ENCODE data around the gene ZBTB24. TPM values are rescaled to one million over a fixed set of nuclear protein-coding genes. Genes with fewer than 3 reads are reported as not detected.

The ZBTB24 gene
- total RNA-seq, 4 donors from 2014 or later: 3.0 to 7.8 (median 5.7) TPM

DNA sequence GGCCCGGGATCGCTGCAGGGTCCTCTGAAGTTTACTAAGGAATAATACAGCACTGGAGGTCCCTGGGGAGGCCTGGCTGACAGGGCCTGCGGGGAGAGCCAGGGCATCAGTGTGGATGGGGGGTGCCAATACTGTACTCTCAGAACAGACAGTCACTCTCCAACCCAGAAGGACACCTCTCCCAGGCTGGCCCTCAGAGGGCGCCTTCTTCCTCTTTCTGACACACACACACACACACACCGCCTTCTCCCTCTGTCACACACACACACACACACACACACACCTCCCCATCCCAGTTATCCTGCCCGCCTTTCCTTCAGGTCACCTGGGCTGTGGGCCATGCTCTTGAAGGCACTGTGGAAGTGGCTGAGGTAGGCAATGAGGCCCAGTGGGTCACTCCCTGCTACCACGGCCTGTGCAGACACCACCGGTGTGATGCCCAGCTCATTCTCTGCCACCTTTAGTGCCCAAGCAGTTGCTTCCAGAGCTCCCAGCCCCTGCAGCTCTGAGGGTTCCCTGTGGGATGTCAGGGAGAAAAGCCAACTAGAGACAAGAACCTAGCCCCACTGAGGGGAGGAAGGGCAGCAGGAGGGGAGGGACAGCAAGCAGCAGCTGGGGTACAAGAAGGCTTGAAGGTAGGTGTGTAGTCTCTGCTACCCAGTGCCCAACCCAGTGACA lies 35.0 kb downstream of the ZBTB24 start:
- no peak overlapping the region for H3K27ac ChIP-seq
- H3K9me3 ChIP-seq: no peaks in the 10 kb centered on the region
- intact Hi-C loops (cut with DNase I; ENCODE audit: low total_unique reads): loop anchor here (1.0 kb wide), 1 partner anchor 31 kb away; no protein-coding TSS in a partner anchor
- H3K4me3 ChIP-seq: no peak overlapping the region
- WGBS, 2 donors (ENCODE audit: low coverage in 1 of 2): 78% methylated on average over 8 of the region's 8 CpGs; no CpG with 5 or more reads in 1 of the 2 donors
- no peaks in the 10 kb centered on the region for H3K27me3 ChIP-seq
- H3K4me1 ChIP-seq: peaks cover 0 to 7% (median 0%) of the 10 kb centered on the region in 4 donors
- in situ Hi-C loops (cut with MboI; ENCODE audit: low pct_ligation_motif_present in 1 of 4, low pct_unique_long_range_greater_than_20kb in 1 of 4, low sequenced_read_pairs in 3 of 4): loop anchor here in 1 of 4 donors (25.0 kb wide), 1 partner anchor 239 kb away; the partner anchor contains the start of genes AK9 and FIG4
- TF ChIP-seq, protein P1, sequence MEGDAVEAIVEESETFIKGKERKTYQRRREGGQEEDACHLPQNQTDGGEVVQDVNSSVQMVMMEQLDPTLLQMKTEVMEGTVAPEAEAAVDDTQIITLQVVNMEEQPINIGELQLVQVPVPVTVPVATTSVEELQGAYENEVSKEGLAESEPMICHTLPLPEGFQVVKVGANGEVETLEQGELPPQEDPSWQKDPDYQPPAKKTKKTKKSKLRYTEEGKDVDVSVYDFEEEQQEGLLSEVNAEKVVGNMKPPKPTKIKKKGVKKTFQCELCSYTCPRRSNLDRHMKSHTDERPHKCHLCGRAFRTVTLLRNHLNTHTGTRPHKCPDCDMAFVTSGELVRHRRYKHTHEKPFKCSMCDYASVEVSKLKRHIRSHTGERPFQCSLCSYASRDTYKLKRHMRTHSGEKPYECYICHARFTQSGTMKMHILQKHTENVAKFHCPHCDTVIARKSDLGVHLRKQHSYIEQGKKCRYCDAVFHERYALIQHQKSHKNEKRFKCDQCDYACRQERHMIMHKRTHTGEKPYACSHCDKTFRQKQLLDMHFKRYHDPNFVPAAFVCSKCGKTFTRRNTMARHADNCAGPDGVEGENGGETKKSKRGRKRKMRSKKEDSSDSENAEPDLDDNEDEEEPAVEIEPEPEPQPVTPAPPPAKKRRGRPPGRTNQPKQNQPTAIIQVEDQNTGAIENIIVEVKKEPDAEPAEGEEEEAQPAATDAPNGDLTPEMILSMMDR (IDR thresholded peaks at IDR 0.05): no peak
- TF ChIP-seq POLR2A (IDR thresholded peaks at IDR 0.05): no peak
- TF ChIP-seq POLR2AphosphoS5 (IDR thresholded peaks at IDR 0.05): no peak
- no peak for TF ChIP-seq EP300 (IDR thresholded peaks at IDR 0.05; ENCODE audit: low read depth)
- no peak for DNase-seq
- H3K36me3 ChIP-seq: no peaks in the 10 kb centered on the region

DNA sequence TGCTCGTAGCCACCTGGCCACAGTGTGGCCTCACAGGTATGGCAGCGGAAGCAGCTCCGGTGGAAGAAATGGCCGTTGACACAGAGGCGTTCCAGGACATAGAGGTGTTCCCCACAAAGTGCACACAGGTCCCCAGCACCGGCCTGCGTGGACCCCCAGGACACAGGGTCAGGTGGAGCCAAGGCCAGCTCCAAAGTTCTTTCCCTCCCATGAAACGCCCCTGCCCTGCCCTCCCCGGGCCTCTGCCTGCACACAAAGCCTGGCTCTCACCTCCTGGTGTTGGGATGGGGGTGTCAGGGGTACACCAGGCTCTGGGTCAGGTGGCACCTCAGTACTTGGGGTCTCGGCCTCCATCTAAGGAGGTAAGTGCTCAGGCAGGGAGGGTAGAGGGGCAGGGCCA lies 35.9 kb downstream of the ZBTB24 start:
- 79% methylated on average over 10 of the region's 10 CpGs; no CpG with 5 or more reads in 1 of the 2 donors for WGBS, 2 donors (ENCODE audit: low coverage in 1 of 2)
- Histone ChIP-seq H3K36me3 (no peaks in the 10 kb centered on the region), H3K4me1 (peaks cover 0 to 11% (median 1%) of the 10 kb centered on the region in 4 donors), H3K9me3 (no peaks in the 10 kb centered on the region), H3K27me3 (no peaks in the 10 kb centered on the region), H3K27ac (no peak overlapping the region), H3K4me3 (no peak overlapping the region)
- TF ChIP-seq EP300 (IDR thresholded peaks at IDR 0.05; ENCODE audit: low read depth) (no peak), POLR2AphosphoS5 (IDR thresholded peaks at IDR 0.05) (no peak), POLR2A (IDR thresholded peaks at IDR 0.05) (no peak)
- TF ChIP-seq, protein P1 (IDR thresholded peaks at IDR 0.05): no peak
- intact Hi-C loops (cut with DNase I; ENCODE audit: low total_unique reads): no loop called here
- DNase-seq: no peak
- in situ Hi-C loops (cut with MboI; ENCODE audit: low pct_ligation_motif_present in 1 of 4, low pct_unique_long_range_greater_than_20kb in 1 of 4, low sequenced_read_pairs in 3 of 4): loop anchor here in 1 of 4 donors (25.0 kb wide), 1 partner anchor 240 kb away; the partner anchor contains the start of genes AK9 and FIG4

DNA sequence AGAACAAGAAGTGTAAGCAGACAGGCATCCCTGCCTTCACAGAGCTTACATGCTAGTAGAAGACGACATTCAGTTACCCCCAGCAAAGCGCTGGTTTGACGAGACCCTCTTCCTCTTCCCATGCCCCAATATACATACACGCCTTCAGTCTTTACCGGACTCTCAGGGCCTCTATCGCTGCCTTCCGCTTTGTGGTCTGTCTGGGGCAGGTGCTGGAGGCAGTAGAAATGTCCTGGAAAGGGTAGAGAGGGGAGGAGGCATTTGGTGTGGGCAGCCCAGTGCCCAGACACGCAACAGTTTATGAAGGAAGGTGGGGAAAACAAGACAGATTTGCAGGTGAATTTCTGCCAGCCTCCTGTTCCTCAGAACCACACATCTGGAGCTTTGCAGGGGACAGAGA lies 36.5 kb downstream of the ZBTB24 start:
- Histone ChIP-seq H3K4me1 (peaks cover 0 to 16% (median 6%) of the 10 kb centered on the region in 4 donors), H3K27ac (no peak overlapping the region), H3K36me3 (no peaks in the 10 kb centered on the region), H3K4me3 (no peak overlapping the region), H3K9me3 (no peaks in the 10 kb centered on the region), H3K27me3 (no peaks in the 10 kb centered on the region)
- DNase-seq: no peak
- intact Hi-C loops (cut with DNase I; ENCODE audit: low total_unique reads) (no loop called here), in situ Hi-C loops (cut with MboI; ENCODE audit: low pct_ligation_motif_present in 1 of 4, low pct_unique_long_range_greater_than_20kb in 1 of 4, low sequenced_read_pairs in 3 of 4) (loop anchor here in 1 of 4 donors (25.0 kb wide), 1 partner anchor 241 kb away; the partner anchor contains the start of genes AK9 and FIG4)
- 74% methylated on average over 8 of the region's 8 CpGs; no CpG with 5 or more reads in 1 of the 2 donors for WGBS, 2 donors (ENCODE audit: low coverage in 1 of 2)
- TF ChIP-seq, protein P1 (IDR thresholded peaks at IDR 0.05): no peak
- no peak for TF ChIP-seq POLR2AphosphoS5 (IDR thresholded peaks at IDR 0.05)
- no peak for TF ChIP-seq POLR2A (IDR thresholded peaks at IDR 0.05)
- TF ChIP-seq EP300 (IDR thresholded peaks at IDR 0.05; ENCODE audit: low read depth): no peak

DNA sequence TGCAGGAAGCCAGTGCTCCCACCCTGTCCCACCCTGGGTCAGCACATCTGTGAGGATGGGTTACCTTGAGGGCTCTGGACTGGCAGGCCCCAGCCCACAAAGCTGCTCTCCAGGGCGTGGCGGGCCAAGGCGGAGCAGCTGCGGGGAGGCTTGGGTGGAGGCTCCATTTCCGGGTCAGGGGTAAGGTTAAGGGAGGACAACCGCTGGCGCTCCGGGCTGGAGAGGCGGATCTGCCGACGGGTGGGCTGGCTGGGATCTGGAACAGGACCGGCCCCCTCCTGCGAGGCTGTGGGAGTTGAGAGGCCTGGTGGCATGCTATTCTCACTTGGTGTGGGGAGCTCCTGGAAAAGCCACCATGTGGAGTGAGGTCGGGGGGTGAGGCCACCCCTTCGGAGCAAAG lies 36.9 kb downstream of the ZBTB24 start:
- intact Hi-C loops (cut with DNase I; ENCODE audit: low total_unique reads): no loop called here
- H3K4me1 ChIP-seq: peaks cover 0 to 19% (median 9%) of the 10 kb centered on the region in 4 donors
- no peak overlapping the region for H3K4me3 ChIP-seq
- DNase-seq: peak; percentile 45
- peak overlapping the region in 1 of 4 donors; percentile 7 for H3K27ac ChIP-seq
- 79% methylated on average over 12 of the region's 15 CpGs; no CpG with 5 or more reads in 1 of the 2 donors for WGBS, 2 donors (ENCODE audit: low coverage in 1 of 2)
- no peaks in the 10 kb centered on the region for H3K27me3 ChIP-seq
- H3K36me3 ChIP-seq: no peaks in the 10 kb centered on the region
- no peaks in the 10 kb centered on the region for H3K9me3 ChIP-seq
- in situ Hi-C loops (cut with MboI; ENCODE audit: low pct_ligation_motif_present in 1 of 4, low pct_unique_long_range_greater_than_20kb in 1 of 4, low sequenced_read_pairs in 3 of 4): loop anchor here in 1 of 4 donors (25.0 kb wide), 1 partner anchor 241 kb away; the partner anchor contains the start of genes AK9 and FIG4
- TF ChIP-seq POLR2A (IDR thresholded peaks at IDR 0.05) (no peak), POLR2AphosphoS5 (IDR thresholded peaks at IDR 0.05) (no peak), EP300 (IDR thresholded peaks at IDR 0.05; ENCODE audit: low read depth) (no peak)
- TF ChIP-seq, protein P1 (IDR thresholded peaks at IDR 0.05): no peak

All from transverse colon (tissue), 4 donors.